DMS53 treated with DMSO at 0.1 percent for 48 hours (cell line): ENCODE results near the gene TMEM19.
A peak's percentile ranks its signal among the peaks of the same experiment; 100 is the strongest.

Experiments used
- DNase-seq: peaks from one replicate; lab custom pipeline; 2025; ENCODE audit not compliant: unreplicated experiment; lab: John Stamatoyannopoulos, UW

The TMEM19 gene

GRCh38 chr12:71708658-71709057, 22.8 kb downstream of the TMEM19 start:
- no peak for DNase-seq

GRCh38 chr12:71710276-71711125, 24.6 kb downstream of the TMEM19 start:
- no peak for DNase-seq

- DNase-seq: no peak
Observed at GRCh38 chr12:71718611-71719010, 32.7 kb downstream of the TMEM19 start.

GRCh38 chr12:71719647-71720370, 33.9 kb downstream of the TMEM19 start:
- no peak for DNase-seq

GRCh38 chr12:71721783-71722505, 36.1 kb downstream of the TMEM19 start:
- DNase-seq: no peak

- no peak for DNase-seq
Observed at GRCh38 chr12:71725011-71725410, 39.1 kb downstream of the TMEM19 start.

- DNase-seq: no peak
Observed at GRCh38 chr12:71726548-71726947, 40.7 kb downstream of the TMEM19 start.

- DNase-seq: no peak
Observed at GRCh38 chr12:71727958-71728357, 42.1 kb downstream of the TMEM19 start.

GRCh38 chr12:71730936-71731335, 45.1 kb downstream of the TMEM19 start:
- no peak for DNase-seq

GRCh38 chr12:71731439-71732356, 45.8 kb downstream of the TMEM19 start:
- DNase-seq: no peak

GRCh38 chr12:71732357-71732712, 46.5 kb downstream of the TMEM19 start:
- no peak for DNase-seq

- no peak for DNase-seq
Observed at GRCh38 chr12:71737197-71737596, 51.3 kb downstream of the TMEM19 start.

- no peak for DNase-seq
Observed at GRCh38 chr12:71742998-71743397, 57.1 kb downstream of the TMEM19 start.

- no peak for DNase-seq
Observed at GRCh38 chr12:71744522-71745300, 58.8 kb downstream of the TMEM19 start.

- peak; percentile 76 for DNase-seq
Observed at GRCh38 chr12:71746974-71747611, 61.2 kb downstream of the TMEM19 start.

GRCh38 chr12:71748081-71748850, 62.4 kb downstream of the TMEM19 start:
- no peak for DNase-seq

- DNase-seq: no peak
Observed at GRCh38 chr12:71749666-71750065, 63.8 kb downstream of the TMEM19 start.

GRCh38 chr12:71752891-71753290, 67.0 kb downstream of the TMEM19 start:
- no peak for DNase-seq
